ENCODE measurements around the gene TRAIP.

- TF ChIP-seq REST (tag by site-specific recombination; IDR thresholded peaks at IDR 0.05) (no peak), TCF7L2 (IDR thresholded peaks at IDR 0.05; ENCODE audit: borderline replicate concordance, low read depth, low read length) (no peak), CTCF (tag by site-specific recombination; IDR thresholded peaks at IDR 0.05) (no peak), MZF1 (tag by site-specific recombination; IDR thresholded peaks at IDR 0.05; ENCODE audit: borderline replicate concordance) (no peak), BCL11A (tag by site-specific recombination; IDR thresholded peaks at IDR 0.05; ENCODE audit: low read depth) (no peak), ZNF362 (tag by site-specific recombination; IDR thresholded peaks at IDR 0.05) (no peak), KLF9 (tag by site-specific recombination; IDR thresholded peaks at IDR 0.05; ENCODE audit: low read depth) (no peak), ZNF747 (tag by site-specific recombination; IDR thresholded peaks at IDR 0.05) (no peak), TRIM28 (IDR thresholded peaks at IDR 0.05; ENCODE audit: borderline replicate concordance, low read length) (no peak), ZNF214 (tag by site-specific recombination; IDR thresholded peaks at IDR 0.05; ENCODE audit: borderline replicate concordance) (no peak)
These were observed 46.4 kb upstream of the TRAIP start for GRCh38 chr3:49902511-49903345.
